ENCODE results near the gene ELAVL2.

Gene ELAVL2

DNA sequence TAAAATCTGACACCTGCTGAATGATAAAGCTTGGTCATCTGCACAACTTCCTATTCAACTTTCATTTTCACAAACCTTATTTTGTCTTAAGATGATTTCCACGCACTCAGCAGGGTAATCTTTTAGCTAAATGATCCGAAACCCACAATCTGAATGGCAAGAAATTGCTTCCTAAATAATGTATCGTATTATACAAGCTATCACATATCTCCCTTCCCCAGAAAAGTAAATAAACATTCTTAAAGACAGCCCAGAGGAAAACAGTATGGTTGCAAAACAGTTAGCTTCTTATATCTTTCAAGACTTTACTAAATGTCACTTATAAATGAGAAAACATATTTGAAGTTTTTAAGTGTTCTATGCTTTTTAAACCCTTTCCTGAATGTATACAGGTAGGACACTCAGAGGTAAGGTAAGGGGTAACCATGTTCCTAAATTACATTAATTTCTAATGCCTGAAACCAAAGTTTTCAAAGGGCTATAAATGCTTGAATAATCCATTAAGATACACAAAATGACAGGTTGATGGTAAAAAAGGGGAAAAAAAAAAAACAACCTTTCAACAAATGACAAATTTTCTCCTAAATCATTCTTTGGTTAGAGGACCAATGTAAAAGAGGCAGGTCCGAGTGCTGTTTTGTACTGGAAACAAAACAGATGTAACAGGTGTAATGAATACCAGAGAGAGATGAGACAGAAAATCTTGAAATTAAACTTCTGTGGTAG lies 36.3 kb downstream of the ELAVL2 start:
- no peak overlapping the region for H3K4me3 ChIP-seq (ENCODE audit: control insufficient read depth, low read depth, low read length)
- DNase-seq (ENCODE audit: low read depth) = no peak
- TF ChIP-seq, protein P1, sequence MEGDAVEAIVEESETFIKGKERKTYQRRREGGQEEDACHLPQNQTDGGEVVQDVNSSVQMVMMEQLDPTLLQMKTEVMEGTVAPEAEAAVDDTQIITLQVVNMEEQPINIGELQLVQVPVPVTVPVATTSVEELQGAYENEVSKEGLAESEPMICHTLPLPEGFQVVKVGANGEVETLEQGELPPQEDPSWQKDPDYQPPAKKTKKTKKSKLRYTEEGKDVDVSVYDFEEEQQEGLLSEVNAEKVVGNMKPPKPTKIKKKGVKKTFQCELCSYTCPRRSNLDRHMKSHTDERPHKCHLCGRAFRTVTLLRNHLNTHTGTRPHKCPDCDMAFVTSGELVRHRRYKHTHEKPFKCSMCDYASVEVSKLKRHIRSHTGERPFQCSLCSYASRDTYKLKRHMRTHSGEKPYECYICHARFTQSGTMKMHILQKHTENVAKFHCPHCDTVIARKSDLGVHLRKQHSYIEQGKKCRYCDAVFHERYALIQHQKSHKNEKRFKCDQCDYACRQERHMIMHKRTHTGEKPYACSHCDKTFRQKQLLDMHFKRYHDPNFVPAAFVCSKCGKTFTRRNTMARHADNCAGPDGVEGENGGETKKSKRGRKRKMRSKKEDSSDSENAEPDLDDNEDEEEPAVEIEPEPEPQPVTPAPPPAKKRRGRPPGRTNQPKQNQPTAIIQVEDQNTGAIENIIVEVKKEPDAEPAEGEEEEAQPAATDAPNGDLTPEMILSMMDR (conservative IDR thresholded peaks at IDR 0.05; ENCODE audit: control insufficient read depth, insufficient read depth, low read depth, low read length) = no peak

DNA sequence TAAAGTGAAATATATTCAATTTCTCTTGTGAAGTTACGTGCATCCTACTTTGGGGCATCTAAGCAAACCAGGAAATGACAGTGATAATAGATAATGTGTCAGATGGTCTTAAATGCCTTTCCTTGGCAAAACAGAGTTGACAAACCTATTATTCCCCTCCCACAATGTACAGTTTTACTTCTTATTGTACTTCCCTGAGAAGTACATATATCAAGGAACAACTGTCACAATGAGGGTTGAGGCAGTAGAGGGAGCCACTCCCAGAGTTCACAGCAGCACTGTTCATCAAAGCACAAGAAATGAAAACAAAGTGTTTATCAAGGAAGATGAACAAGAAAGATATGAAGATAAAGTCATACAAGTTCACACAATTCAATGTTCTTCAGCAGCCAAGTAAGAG lies 41.1 kb downstream of the ELAVL2 start:
- TF ChIP-seq, protein P1 (conservative IDR thresholded peaks at IDR 0.05; ENCODE audit: control insufficient read depth, insufficient read depth, low read depth, low read length) = no peak
- no peak overlapping the region for H3K4me3 ChIP-seq (ENCODE audit: control insufficient read depth, low read depth, low read length)
- DNase-seq (ENCODE audit: low read depth) = no peak

DNA sequence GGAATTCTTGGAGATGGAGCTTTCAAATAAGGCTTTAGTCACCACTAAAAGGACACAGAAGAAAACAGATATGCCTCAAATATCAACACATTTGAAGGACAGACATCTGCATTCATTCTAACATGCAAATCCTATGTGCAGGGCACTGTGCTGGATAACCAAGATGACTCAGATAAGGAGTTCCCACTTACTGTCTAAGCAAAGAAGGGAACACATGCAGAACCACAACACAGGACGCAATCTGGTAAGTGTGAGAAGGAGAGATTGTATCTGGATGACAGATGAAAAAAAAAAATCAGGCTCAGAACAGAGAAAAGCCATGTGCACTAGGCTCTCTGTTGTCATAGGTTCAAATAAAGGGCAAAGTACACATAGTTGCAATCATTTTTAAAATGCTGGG lies 42.5 kb downstream of the ELAVL2 start:
- TF ChIP-seq, protein P1 (conservative IDR thresholded peaks at IDR 0.05; ENCODE audit: control insufficient read depth, insufficient read depth, low read depth, low read length) = no peak
- no peak for DNase-seq (ENCODE audit: low read depth)
- no peak overlapping the region for H3K4me3 ChIP-seq (ENCODE audit: control insufficient read depth, low read depth, low read length)

DNA sequence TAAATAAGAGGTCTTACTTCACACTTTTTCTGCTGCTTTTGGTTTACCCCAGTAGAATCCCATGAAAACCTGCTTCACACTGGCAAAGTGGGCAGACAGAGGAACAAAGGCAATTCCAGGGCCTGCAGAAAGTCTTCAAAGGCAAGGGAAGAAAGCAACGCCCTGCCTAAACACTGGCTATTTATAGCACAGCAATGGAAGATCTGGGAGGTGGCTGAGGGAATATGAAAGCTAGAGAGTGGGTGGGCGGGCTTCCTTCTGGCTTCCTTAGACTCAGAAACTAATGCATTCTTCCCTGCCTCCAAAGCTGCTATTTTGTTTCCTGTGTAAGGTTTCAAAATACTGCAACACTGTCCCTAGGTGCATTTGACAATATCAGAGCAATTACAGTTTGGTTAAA lies 46.8 kb downstream of the ELAVL2 start:
- TF ChIP-seq, protein P1 (conservative IDR thresholded peaks at IDR 0.05; ENCODE audit: control insufficient read depth, insufficient read depth, low read depth, low read length) = no peak
- no peak overlapping the region for H3K4me3 ChIP-seq (ENCODE audit: control insufficient read depth, low read depth, low read length)
- no peak for DNase-seq (ENCODE audit: low read depth)

DNA sequence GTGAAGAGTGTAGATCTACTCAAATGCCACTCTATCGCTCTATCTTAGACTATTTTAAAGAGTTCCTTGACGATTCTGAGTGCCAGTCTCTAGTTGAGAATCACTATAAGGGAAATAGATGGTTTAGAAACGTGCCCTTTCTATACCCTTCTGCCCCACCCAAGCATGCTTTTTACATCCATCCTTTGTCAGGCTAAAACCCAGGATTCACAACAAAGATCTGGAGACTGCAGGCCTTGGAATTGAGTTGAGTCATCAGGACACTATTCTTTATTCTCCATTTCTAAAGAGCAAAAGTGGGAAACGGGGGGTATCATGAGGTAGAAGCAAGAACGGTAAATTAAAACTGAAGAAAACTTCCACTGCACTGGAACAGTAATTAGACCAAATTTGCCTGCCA lies 48.7 kb downstream of the ELAVL2 start:
- no peak overlapping the region for H3K4me3 ChIP-seq (ENCODE audit: control insufficient read depth, low read depth, low read length)
- DNase-seq (ENCODE audit: low read depth) = no peak
- TF ChIP-seq, protein P1 (conservative IDR thresholded peaks at IDR 0.05; ENCODE audit: control insufficient read depth, insufficient read depth, low read depth, low read length) = no peak

DNA sequence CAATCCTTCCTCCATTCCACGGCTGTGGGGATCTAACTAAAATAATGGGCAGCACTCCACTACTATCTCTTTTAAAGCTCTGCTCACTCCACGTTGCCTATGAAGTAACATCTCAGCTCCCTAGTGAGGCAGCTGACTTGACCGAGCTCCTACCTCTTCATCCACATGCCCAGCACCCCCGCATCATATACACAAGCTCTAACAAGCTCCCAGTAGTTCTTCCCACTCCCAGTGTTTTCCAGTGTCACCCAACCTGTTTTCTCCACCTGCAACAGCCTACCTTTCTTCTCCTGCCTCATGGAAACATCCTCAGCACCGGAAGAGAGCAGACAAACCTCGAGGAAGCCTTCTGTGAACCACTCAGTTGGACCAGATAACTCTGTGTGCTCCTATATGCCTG lies 50.5 kb downstream of the ELAVL2 start:
- no peak for DNase-seq (ENCODE audit: low read depth)
- no peak overlapping the region for H3K4me3 ChIP-seq (ENCODE audit: control insufficient read depth, low read depth, low read length)
- TF ChIP-seq, protein P1 (conservative IDR thresholded peaks at IDR 0.05; ENCODE audit: control insufficient read depth, insufficient read depth, low read depth, low read length) = no peak
